SK-N-SH treated with all-trans-retinoic acid at 6 μM for 48 hours (cell line): ENCODE data around the gene SFXN5.

Source experiments
- PATZ1 ChIP-seq: fragments of 250-450 bp; sonication (Bioruptor Pico); IDR thresholded peaks from 2 replicates; pipeline ENCODE4 v1.8.0; 2020; ENCODE audit warnings: mild to moderate bottlenecking, moderate library complexity, borderline replicate concordance
- POU6F1 ChIP-seq: fragments of 250-450 bp; sonication (Bioruptor Pico); IDR thresholded peaks from 2 replicates; pipeline ENCODE4 v1.8.0; 2021; ENCODE audit warnings: low read depth, mild to moderate bottlenecking, moderate library complexity, borderline replicate concordance
- TSHZ2 ChIP-seq: fragments of 250-450 bp; sonication (Bioruptor Pico); IDR thresholded peaks from 2 replicates; pipeline ENCODE4 v1.5.0; 2020; ENCODE audit warnings: mild to moderate bottlenecking, moderate library complexity

GRCh38 chr2:73063472-73063871, 8.0 kb downstream of the SFXN5 start:
- TF ChIP-seq TSHZ2 (CRISPR knock-in tag), result no peak
- TF ChIP-seq POU6F1 (CRISPR knock-in tag), result no peak
- no peak for TF ChIP-seq PATZ1
